ENCODE measurements around the gene ENOX1. TPM values are rescaled to one million over a fixed set of nuclear protein-coding genes. Genes with fewer than 3 reads are reported as not detected.
"Not testable (repeated sequence)": the region's sequence is repeated elsewhere in the genome, so short reads cannot be mapped to it uniquely, and the experiment has no call there.

The ENOX1 gene
- total RNA-seq, 2 donors from 2014 or later: 0.33 TPM; not detected in 1

DNA sequence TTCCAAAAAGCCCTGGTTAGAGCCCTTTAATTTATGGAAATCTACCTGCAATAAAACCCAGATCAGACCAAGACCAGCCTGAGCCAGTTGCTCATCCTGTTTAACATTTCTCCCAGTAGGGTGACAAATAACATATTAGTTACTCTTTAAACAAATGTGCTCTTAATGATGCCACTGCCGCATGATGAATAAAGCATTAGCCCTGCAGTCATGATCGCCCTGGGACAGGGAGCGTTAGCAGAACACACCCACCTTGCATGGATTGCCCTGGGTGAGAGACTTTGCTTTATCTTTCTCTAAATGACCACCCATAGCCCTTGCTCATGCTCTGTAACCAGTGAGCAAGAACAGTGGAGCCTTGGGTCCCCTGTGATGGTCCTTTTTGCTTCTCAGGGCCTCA, 362.4 kb downstream of the ENOX1 start:
- H3K4me1 Mint-ChIP-seq: peaks cover 28% of the 10 kb centered on the region
- H3K4me3 ChIP-seq (ENCODE audit: low read length): no peak overlapping the region
- H3K27me3 ChIP-seq (ENCODE audit: control insufficient read depth, insufficient read depth, low read length, poor library complexity, severe bottlenecking): peaks cover 7% of the 10 kb centered on the region
- H3K36me3 ChIP-seq (ENCODE audit: control insufficient read depth, insufficient read depth, low read length): no peaks in the 10 kb centered on the region
- H3K9me3 Mint-ChIP-seq: peaks cover 9% of the 10 kb centered on the region
- TF ChIP-seq CTCF (conservative IDR thresholded peaks at IDR 0.05): no peak
- no peak overlapping the region for H3K4me3 Mint-ChIP-seq
- H3K36me3 Mint-ChIP-seq (ENCODE audit: low read depth): no peaks in the 10 kb centered on the region
- 97 to 100% methylated on average over 1 to 3 of the region's 3 CpGs for WGBS, 2 experiments (ENCODE audit: insufficient coverage in 1 of 2, insufficient read length in 1 of 2)
- H3K4me1 ChIP-seq (ENCODE audit: control insufficient read depth, insufficient read depth, low read length): peaks cover 4% of the 10 kb centered on the region
- no peak overlapping the region for H3K9ac ChIP-seq (ENCODE audit: extremely low read depth, low read length, poor library complexity, severe bottlenecking)
- H3K27ac Mint-ChIP-seq: no peak overlapping the region
- H3K9me3 ChIP-seq (ENCODE audit: control insufficient read depth, low read length): peaks cover 11% of the 10 kb centered on the region
- no peak overlapping the region for H3K27ac ChIP-seq (ENCODE audit: low read depth, low read length)
- peaks cover 2% of the 10 kb centered on the region for H3K27me3 Mint-ChIP-seq (ENCODE audit: insufficient read depth)
- DNase-seq: no peak

GRCh38 chr13:43422116-43422515, 364.7 kb downstream of the ENOX1 start:
- no peaks in the 10 kb centered on the region for H3K36me3 ChIP-seq (ENCODE audit: control insufficient read depth, insufficient read depth, low read length)
- H3K4me3 ChIP-seq (ENCODE audit: low read length): no peak overlapping the region
- Mint-ChIP-seq H3K27ac (no peak overlapping the region), H3K4me1 (peaks cover 18% of the 10 kb centered on the region), H3K36me3 (ENCODE audit: low read depth) (no peaks in the 10 kb centered on the region), H3K4me3 (no peak overlapping the region), H3K27me3 (ENCODE audit: insufficient read depth) (peaks cover 2% of the 10 kb centered on the region), H3K9me3 (peaks cover 22% of the 10 kb centered on the region)
- no peak overlapping the region for H3K9ac ChIP-seq (ENCODE audit: extremely low read depth, low read length, poor library complexity, severe bottlenecking)
- peaks cover 7% of the 10 kb centered on the region for H3K27me3 ChIP-seq (ENCODE audit: control insufficient read depth, insufficient read depth, low read length, poor library complexity, severe bottlenecking)
- peaks cover 11% of the 10 kb centered on the region for H3K9me3 ChIP-seq (ENCODE audit: control insufficient read depth, low read length)
- no peak overlapping the region for H3K27ac ChIP-seq (ENCODE audit: low read depth, low read length)
- H3K4me1 ChIP-seq (ENCODE audit: control insufficient read depth, insufficient read depth, low read length): peaks cover 4% of the 10 kb centered on the region
- no peak for DNase-seq
- TF ChIP-seq CTCF (conservative IDR thresholded peaks at IDR 0.05): no peak

DNA sequence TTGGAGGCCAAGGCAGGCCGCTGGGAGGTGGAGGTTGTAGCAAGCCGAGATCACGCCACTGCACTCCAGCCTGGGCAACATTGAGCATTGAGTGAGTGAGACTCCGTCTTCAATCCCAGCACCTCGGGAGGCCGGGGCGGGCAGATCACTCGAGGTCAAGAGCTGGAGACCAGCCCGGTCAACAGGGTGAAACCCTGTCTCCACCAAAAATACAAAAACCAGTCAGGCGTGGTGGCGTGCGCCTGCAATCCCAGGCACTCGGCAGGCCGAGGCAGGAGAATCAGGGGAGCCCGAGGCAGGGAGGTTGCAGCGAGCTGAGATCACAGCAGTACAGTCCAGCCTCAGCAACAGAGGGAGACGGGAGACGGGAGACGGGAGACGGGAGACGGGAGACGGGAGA, 369.9 kb downstream of the ENOX1 start:
- WGBS, 2 experiments (ENCODE audit: insufficient coverage in 1 of 2, insufficient read length in 1 of 2): 95 to 97% methylated on average over 9 to 16 of the region's 22 CpGs
- H3K9me3 Mint-ChIP-seq: peaks cover 43% of the 10 kb centered on the region
- H3K27ac Mint-ChIP-seq; H3K4me1 Mint-ChIP-seq; DNase-seq; H3K4me3 ChIP-seq (ENCODE audit: low read length); H3K4me3 Mint-ChIP-seq; H3K27me3 ChIP-seq (ENCODE audit: control insufficient read depth, insufficient read depth, low read length, poor library complexity, severe bottlenecking); H3K36me3 Mint-ChIP-seq (ENCODE audit: low read depth); H3K36me3 ChIP-seq (ENCODE audit: control insufficient read depth, insufficient read depth, low read length); H3K27me3 Mint-ChIP-seq (ENCODE audit: insufficient read depth); H3K4me1 ChIP-seq (ENCODE audit: control insufficient read depth, insufficient read depth, low read length); H3K9ac ChIP-seq (ENCODE audit: extremely low read depth, low read length, poor library complexity, severe bottlenecking); H3K27ac ChIP-seq (ENCODE audit: low read depth, low read length): not testable (repeated sequence)
- peaks cover 19% of the 10 kb centered on the region for H3K9me3 ChIP-seq (ENCODE audit: control insufficient read depth, low read length)

DNA sequence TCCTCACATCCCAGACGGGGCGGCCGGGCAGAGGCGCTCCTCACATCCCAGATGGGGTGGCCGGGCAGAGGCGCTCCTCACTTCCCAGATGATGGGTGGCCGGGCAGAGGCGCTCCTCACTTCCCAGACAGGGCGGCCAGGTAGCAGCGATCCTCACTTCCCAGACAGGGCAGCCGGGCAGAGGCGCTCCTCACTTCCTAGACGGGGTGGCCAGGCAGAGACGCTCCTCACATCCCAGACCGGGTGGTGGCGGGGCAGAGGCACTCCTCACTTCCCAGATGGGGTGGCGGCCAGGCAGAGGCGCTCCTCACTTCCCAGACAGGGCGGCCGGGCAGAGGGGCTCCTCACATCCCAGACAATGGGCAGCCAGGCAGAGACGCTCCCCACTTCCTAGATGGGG, 370.4 kb downstream of the ENOX1 start:
- DNase-seq; H3K27ac Mint-ChIP-seq; H3K4me3 ChIP-seq (ENCODE audit: low read length); H3K4me1 Mint-ChIP-seq; H3K9ac ChIP-seq (ENCODE audit: extremely low read depth, low read length, poor library complexity, severe bottlenecking); H3K4me1 ChIP-seq (ENCODE audit: control insufficient read depth, insufficient read depth, low read length); H3K36me3 ChIP-seq (ENCODE audit: control insufficient read depth, insufficient read depth, low read length); H3K36me3 Mint-ChIP-seq (ENCODE audit: low read depth); H3K27me3 Mint-ChIP-seq (ENCODE audit: insufficient read depth); H3K4me3 Mint-ChIP-seq; H3K27ac ChIP-seq (ENCODE audit: low read depth, low read length); H3K27me3 ChIP-seq (ENCODE audit: control insufficient read depth, insufficient read depth, low read length, poor library complexity, severe bottlenecking): not testable (repeated sequence)
- peaks cover 19% of the 10 kb centered on the region for H3K9me3 ChIP-seq (ENCODE audit: control insufficient read depth, low read length)
- WGBS, 2 experiments (ENCODE audit: insufficient coverage in 1 of 2, insufficient read length in 1 of 2): 89 to 91% methylated on average over 10 to 21 of the region's 21 CpGs
- peaks cover 43% of the 10 kb centered on the region for H3K9me3 Mint-ChIP-seq

GRCh38 chr13:43415903-43416391, 370.8 kb downstream of the ENOX1 start:
- H3K27me3 Mint-ChIP-seq (ENCODE audit: insufficient read depth); H3K27me3 ChIP-seq (ENCODE audit: control insufficient read depth, insufficient read depth, low read length, poor library complexity, severe bottlenecking); H3K4me3 ChIP-seq (ENCODE audit: low read length); H3K4me1 Mint-ChIP-seq; H3K36me3 ChIP-seq (ENCODE audit: control insufficient read depth, insufficient read depth, low read length); H3K36me3 Mint-ChIP-seq (ENCODE audit: low read depth); H3K27ac ChIP-seq (ENCODE audit: low read depth, low read length); H3K27ac Mint-ChIP-seq; H3K9ac ChIP-seq (ENCODE audit: extremely low read depth, low read length, poor library complexity, severe bottlenecking); H3K4me3 Mint-ChIP-seq; DNase-seq; H3K4me1 ChIP-seq (ENCODE audit: control insufficient read depth, insufficient read depth, low read length): not testable (repeated sequence)
- 85% methylated on average over 33 of the region's 33 CpGs; no CpG with 5 or more reads in 1 of the 2 experiments for WGBS, 2 experiments (ENCODE audit: insufficient coverage in 1 of 2, insufficient read length in 1 of 2)
- H3K9me3 ChIP-seq (ENCODE audit: control insufficient read depth, low read length): peaks cover 19% of the 10 kb centered on the region
- peaks cover 43% of the 10 kb centered on the region for H3K9me3 Mint-ChIP-seq

Measured in endodermal cell (in vitro differentiated cells).